Stimulated activated CD8-positive, alpha-beta memory T cell treated with anti-CD3 and anti-CD28 coated beads, Interleukin-4, amount 100 ng/mL, for 24 hours (primary cell): ENCODE data around the gene EBF3.

ENCODE experiments used
- DNase-seq: peaks from one replicate; pipeline ENCODE4 v3.0.0-alpha.2; 2020; ENCODE audit warnings: low read depth

EBF3 gene

DNA sequence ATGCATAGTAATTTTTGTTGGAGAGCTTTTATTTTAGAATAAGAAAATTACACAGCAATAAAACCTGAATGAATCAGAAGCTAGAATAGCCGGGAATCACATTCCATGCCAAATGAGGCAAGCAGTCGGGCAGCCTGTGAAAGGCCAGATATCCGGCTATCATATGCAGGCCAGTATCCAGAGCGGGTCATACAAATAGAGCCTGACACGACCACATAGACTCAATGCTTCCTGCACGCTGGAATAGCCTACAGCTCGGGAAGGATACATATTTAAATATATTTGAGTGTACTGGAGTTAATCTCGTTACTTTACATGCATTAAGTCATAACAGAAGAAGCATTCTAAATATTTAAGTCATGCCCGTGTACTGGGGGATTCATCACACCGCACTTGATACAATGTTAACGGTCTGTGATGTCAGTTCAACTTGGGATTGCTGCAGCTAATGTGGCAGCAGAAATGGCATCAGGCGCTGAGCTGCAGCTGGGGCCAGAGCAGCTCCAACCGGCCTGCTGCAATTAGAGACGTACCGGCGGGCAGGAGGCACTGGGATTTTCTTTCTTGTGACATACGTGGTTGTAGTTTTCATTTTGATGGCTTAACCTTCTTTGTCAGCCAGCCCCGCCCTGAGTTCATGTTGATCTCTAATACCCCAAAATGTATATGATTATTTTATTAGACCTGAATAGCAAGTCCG is 112.0 kb downstream of the EBF3 start:
- no peak for DNase-seq

DNA sequence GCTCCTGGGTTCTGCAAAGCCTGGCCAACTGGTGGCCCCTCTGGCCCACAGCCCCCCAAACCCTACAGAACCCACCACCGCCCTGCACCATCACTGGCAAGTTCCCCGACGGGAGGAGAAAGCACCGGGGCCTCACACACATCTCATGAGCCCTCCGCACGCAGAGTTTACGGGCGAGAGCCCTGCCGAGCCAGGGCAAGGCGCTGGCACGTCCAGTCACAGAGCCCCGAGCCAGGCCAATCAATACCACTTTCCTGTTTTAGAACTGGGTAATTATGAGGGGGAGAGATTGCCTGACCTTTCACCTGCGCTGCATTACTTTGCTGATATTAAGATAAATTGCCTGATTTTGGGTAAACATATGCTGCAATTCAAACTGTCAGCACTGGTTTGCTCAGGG is 113.3 kb downstream of the EBF3 start:
- no peak for DNase-seq

DNA sequence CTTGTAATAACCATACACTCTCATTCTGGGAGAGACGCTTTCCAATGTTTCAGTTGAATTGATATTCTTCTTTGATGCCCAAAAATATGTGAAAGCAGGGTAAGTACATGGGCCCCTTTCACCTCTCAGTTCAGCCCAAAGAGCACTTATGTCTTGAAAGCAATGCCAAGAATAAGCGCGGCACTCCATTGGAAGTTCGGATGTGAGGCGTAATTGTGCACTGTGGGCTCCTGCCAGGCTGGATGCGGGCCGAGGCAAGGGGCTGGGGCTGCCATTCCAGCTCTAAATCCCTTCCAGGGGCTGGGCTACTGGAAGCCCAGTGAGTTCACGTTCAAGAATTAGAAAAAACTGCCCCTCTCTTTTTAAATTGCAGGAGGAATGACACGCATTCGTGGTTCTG is 113.8 kb downstream of the EBF3 start:
- no peak for DNase-seq

DNA sequence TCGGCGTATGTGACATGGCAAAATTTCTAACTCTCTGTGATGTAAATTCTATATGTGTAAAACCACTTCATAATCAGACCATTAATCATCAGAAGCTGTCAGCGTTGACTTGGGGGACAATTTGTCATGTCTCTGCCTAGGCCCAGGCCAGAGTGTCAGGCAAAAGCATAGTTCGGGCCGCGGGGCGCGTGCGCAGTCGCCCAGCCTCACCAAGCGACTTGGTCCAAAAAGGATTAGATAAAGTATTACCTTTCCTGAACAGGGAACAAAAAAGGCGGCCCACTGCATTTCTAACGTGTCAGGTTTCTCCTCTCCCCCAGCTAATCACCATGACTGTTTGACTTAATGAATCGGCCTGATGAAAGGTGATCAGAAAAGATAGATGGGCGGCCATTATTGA is 114.2 kb downstream of the EBF3 start:
- no peak for DNase-seq

DNA sequence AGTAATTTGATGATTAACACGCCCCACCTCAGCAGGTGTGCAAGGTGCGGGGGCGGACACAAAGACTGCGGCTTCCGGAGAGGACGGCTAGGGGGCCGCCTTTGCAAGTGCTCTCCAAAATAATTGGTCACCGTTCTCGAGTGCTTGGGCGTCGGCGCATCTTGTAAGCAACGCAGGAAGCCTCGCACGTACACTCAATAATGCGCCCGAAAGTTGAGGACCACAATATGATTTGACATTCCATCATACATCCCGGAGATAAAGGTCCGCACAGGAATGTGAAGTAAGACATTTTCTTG is 114.7 kb downstream of the EBF3 start:
- no peak for DNase-seq

DNA sequence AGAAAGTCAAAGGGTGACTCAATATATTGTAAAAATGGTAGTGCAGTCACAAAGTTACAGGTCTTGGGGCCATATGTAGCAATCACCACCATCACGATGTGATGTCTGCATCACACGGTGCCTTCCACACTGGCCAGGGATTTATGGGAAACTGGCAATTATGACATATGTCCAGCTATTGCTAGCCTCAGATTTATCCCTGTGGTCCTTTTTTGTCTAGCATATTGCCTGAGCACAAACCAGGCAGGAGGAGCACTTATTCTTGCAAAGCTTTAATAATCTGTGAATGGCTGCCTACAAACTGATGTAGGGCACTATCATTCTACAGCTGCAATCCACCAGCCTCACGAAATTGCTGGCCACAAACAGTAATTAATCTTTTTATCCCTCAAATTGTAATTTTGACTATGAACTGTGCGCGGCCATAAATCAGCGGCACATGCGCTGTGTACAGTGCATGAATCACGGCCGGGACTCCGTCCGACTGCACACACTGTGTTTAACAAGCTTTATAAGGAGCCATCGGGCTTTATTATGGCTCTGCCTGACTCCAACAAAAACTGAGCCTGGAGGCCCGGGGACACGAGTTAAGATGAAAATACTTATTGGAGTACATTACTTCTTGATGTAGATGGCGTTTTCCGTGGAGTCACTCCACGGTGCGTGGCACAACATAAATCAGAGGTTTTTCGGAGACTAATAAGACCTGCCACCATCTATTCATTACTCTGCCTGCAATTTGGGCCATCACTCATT is 115.2 kb downstream of the EBF3 start:
- DNase-seq: no peak

DNA sequence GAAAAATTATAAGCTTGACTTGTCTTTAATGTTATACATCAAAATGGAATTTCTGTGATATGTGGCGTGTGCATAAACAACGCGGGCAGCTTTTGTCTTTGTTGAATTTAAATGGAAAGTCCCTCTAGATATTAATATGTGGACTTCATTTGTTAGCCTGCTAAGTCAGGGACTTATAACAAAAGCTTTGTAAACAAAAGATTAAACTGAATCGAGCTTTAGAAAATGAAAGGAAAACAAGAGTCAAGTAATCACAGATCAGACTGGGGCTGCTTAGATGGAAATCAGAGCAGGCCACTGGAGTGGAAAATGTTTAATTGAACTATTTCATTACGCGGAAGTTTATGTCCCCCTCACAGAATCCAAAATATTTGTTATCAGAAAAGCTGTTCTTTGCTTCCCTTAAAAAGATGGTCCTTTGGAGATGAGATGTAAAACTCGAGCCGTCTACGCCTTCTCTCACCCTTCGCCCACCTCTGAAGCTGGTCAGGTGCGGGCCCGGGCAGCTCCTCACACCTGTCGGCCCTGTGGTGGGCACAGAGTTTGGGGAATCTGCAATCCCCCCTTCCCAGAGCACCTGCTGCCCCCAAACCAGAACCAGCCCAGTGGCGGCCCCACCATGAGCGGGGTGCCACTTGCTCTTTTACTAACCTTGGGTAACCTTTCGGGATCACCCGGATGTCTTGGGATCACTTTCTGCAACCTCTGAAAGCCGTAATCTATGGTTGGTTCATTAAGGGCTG is 116.2 kb downstream of the EBF3 start:
- no peak for DNase-seq

DNA sequence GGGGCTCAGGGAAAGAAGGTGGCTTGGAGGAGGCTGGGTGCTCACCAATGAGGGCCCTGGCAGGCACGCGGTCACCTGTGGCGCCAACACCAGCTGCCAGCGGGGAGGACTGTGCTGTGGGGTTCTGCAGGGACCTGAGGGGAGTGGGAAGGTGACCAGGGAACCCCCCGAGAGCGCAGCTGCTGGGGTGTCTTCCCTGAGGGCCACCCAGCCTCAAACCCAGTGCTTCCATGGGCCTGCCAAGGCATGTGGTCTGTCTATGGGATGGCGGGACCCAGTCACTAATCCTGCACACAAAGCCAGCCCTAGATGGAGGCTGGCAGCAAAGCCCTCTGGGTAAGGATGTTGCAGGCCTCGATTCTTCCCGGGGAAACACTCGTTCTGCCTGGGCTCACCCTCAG is 117.1 kb downstream of the EBF3 start:
- DNase-seq: no peak

DNA sequence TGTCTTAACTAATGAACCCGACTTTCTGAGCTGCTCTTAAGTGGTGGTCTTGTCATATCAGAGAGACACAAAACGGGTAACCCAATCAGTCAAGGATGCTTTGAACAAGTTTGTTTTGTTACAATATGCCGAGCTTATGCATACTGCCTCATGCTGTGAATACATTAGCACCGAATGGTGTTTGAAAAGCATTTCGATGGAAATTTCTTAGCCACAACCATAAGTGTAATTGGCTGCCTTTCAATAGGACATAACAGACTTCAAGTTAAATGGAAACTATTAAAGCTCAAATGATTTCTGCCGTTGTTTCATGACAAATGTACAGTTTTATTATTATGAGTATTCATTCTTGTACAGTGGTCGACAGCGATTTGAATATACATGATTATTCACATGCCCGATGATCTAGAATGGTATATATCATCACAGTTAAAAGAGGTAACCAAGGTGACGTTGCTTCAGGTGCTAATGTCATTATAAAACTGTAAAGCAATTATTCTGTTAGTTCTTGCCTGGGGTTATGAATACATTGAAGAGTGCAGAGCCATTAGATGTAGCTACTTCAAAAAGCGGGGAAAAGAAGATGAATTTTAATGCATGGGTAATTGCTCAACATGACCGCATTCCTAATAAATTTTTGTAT is 118.8 kb downstream of the EBF3 start:
- DNase-seq: no peak

DNA sequence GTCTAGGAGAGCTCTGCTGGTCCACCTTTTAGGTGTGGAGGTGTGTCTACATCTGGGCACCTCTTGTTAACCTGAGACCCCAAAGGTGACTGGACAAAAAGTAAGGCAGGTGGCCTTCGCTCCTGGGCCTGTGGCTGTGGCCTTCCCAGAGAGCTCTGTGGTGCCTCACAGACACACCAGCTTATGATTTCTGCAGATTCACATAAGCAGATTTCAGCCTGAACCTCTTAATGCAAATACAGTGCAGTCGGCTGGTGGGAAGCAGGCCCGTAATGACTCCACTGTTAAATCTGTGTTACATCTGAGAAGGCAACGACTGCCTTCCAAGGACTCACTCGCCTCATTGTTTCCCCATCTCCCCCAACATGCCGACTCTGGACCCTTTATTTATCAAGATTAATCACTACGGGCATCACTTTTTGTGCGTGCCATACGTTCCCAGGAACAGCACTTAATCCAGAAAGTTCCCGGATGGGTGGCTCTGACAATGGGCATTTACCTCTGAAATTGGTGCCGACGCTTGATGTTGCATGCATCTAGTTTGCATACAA is 119.8 kb downstream of the EBF3 start:
- DNase-seq: no peak

DNA sequence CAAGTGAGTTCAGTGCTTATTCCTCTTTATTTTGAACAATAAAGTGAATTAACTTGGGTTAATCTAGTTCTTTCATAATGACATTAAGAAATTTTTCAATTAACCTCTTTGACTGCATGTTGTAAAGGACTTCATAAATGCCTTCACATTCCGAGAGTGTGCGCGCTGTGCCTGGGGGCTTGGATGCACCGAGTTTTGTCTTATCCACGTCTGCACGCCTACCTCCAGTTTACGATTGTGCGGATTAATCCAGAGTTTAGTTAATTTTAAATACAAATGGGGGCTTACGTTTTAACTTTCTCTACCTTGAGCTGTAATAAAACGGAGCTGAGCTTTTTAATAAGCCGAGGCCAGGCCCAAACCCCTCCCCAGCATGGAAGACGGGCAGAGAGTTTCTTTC is 120.4 kb downstream of the EBF3 start:
- DNase-seq: no peak

DNA sequence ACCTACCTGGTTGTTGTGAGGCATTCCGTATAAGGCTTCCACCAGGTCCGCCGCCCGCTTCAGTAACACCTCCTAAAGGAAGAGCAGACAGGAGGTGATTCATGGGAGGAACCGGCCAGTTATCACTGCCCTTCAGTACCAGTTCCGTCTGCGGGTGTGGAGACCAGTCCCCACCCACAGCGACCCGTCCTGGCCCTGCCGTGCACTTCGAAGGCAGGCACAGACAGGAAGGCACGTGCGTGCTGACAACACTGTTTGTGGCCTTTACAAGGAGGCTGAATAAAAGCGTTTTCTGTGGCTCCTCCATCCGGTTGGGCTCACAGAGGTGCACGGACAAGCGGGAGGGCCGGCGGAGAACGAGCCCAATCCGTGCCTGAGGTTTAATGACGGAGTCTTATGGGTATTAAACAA is 120.9 kb downstream of the EBF3 start:
- no peak for DNase-seq

DNA sequence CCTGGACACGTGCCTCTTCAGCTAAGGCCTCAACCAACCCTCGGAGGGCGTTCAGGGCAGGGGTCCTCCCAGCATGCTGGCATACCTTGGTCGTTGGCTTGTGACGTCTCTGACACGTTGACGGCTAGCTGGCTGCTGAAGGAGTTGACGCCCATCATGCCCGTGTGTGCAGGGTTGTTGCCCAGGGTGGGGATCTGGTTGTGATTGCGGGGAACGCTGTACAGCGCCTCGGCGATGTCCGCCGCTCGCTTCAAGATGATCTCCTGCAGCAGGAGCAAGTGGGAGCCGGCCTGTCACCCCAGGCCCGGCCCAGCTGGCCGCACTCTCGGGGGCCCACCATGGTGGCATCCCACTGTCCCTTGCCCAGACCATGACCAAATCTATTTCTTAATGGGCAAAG is 122.0 kb downstream of the EBF3 start:
- DNase-seq: no peak

DNA sequence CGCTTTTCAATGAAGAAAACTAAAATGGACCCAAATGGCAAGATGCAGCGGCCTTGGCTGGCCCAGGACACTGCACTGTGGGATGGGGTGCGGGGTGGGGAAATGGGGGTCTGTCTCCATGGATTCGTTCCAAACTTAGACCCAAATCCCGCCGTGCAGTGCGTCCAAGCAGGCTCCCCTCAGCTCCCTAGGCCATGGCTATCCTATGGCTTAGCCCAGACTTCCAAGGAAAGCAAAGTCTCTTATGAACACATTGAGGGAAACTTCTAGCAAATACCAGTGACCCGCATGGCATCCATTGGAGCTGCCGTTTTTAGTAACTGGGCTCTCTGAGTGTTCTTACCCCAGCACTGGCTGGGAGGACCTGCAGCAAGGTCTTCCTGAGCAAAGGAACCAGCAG is 122.5 kb downstream of the EBF3 start:
- DNase-seq: no peak

DNA sequence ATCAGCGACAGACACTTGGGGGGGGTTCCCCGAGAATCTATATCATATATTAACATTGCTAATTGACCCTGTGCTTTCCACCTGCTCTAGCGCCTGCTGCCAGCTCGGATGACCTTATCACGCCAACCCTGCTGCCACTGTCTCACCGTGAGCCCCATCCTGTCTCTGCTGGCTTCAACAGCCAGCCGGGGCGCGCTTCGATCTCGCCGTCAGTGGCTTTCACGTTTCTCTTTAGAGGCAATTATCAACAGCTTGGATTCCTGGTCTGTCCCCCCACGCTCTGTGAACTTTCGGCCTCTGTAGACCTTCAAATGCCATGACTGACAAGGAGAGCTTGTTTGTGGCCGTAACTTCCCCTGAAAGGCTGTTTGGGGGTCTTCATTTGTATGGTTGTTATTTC is 123.0 kb downstream of the EBF3 start:
- DNase-seq: no peak

DNA sequence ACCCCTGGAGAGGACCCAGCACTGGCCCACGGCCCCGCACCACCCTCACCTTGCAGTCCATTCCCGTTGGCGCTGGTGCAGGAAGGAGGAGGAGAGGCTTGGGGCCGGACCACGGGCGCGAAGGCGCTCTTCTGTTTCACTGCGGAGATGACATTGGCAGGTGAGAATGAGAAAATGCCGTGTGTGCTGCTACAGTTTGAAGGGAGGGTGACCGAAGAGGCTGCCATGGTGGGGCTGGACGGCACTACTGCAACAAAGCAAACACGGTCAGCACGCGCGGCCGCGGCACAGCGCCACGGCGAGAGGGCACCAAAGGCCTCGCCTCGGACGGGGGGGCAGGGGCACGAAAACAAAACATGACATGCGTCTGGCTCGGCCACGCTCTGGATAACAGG is 123.9 kb downstream of the EBF3 start:
- DNase-seq: no peak

DNA sequence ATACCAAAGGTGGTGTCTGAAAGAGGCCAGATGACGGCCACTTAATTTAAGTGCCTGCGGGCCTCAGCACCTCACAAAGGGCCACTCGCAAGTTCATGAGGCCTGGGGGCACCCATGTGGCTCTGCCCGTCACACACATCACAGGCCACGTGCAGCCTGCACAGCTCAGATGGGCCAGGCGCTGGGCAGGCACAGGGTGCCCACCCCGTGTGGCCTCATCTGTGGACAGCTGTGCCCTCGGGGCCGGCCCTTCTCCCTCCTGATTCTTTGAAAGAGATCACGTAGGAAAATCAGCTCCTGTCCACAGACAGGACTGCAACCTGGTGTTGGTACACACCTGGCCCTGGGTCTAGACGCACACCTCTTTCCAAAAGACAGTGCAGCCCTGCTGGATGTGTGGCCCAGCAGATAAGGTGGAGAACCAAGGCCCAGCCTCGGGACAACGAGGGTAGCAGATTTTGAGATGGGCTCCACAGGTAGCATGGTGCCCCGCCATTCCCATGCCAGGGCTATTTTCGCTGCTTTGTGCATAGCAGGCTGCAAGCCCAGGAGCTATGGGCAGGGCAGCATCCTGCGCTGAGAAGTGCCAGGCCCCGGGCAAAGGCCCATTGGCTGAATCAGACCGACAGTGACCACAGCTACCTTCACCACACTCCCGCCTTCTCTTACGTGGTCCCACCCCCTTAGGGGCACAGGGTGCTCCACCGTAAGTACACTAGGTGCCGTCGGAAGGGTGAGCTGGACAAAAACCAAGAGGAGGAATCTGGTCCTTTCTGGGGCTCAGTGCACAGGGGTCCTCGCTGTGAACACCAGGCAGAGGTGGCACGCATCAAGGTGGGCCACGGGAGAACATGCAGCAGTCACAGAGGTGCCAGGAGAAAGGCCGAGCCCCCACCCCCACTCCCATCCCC is 124.5 kb downstream of the EBF3 start:
- no peak for DNase-seq

DNA sequence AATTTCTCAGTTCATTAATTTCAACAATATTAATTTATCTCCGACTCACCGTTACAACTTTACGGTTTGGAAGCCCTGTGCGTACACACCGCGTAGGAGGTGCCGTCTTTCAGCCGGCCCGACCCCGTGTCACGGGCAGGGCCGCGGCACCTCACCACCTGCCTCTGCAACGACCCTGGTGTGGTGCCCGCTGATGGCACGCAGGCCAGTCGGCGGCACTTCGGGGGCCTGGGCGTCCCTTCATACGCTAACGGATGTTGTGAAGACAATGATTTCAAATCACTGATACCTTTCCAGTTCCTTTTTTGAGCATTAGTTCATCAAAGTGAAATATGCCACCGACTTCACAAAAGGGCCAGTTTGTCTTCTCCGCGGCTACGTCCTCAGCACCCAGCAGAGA is 125.3 kb downstream of the EBF3 start:
- no peak for DNase-seq

DNA sequence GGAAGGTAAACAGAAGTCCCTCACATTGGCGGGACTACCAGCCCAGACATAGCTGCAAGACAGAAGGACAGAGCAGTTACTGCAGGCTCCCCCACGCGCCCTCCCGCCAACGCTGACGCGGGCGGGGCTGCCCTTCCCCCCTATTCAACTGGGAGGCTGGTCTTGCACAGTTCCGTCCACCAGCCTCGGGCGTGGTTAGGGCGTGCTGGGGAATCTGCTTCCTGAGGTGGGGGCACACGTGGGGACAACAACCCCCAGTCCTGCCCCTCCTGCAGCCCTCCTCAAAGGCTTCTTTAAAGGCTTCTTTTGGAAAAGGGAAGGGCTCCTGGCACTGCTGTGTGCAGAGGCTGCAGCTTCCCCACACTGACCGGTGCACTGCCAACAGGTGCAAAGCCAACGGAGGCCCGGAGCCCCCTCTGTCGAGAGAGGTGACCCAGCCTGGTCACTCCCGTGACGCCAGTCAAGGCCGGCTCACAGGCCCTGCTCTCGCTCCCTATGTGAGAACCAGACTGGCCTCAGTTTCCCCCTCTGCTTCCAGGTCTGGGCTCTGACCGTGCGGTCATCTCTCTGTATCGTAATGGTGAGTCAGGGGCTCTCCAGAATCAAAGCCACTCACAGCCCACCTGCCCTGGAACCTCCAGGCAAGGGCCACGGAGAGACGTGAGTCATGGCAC is 126.0 kb downstream of the EBF3 start:
- DNase-seq: no peak

DNA sequence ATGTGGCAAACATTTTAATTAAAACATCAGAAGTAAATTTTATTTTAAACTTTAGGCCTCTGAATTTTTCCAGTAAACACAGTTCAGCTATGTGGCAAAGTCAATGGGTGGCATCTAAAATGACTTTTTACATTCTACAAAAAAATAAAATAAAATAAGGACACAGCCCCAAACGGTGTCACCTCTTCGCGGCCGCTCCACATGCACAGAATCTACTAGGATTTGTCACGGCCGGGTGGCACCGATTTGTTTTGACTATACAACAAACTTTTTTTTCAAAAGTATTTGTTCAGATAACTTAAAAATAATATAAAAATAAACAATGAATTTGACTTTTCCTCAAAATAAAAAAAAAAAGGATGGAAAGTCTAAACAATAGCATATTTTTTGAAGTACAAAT is 127.8 kb downstream of the EBF3 start:
- no peak for DNase-seq
